ENCODE results near the gene CCDC200.

DNA sequence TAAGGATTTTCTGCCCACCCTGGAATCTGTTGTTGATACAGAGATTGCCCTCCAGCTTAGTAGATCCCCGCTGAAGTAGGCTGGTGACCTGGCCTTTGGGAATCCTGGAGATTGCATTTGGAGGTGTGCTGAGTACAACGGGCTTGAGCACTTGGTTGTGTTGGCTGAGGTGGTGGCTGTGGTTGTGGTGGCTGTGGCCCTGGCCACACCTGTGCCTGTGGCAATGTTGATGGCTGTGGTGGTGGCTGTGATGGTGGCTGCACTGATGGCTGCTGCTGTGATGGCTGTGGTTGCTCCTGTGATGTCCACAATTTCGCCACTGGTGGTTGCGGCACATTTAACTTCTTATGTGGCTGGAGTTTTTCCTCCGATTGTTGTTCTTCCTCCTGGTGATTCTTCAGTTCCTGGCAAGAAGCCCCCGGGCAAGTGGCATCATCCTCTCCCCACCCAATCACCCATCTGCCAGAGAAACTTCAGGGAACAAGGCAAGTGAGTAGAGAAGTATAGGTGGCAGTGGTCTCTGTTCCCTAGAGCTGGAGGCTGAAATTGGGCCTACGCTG lies 4.2 kb downstream of the CCDC200 start:
- TF ChIP-seq POLR2A (IDR thresholded peaks at IDR 0.05; ENCODE audit: low read length) (no peak), GATA1 (IDR thresholded peaks at IDR 0.05; ENCODE audit: low read depth, low read length) (no peak)
